GM21367 (cell line): ENCODE data around the gene ZNF609.
"Not testable (repeated sequence)": the region's sequence is repeated elsewhere in the genome, so short reads cannot be mapped to it uniquely, and the experiment has no call there.

Source experiments
- ATAC-seq: cut with Tn5 transposase; IDR thresholded peaks from one replicate; pipeline ENCODE4 v1.9.1; 2021; ENCODE audit not compliant: unreplicated experiment

Gene ZNF609

GRCh38 chr15:64617727-64618126, 157.3 kb downstream of the ZNF609 start:
- ATAC-seq = no peak

- no peak for ATAC-seq
Observed at GRCh38 chr15:64618138-64618537, 157.8 kb downstream of the ZNF609 start.

GRCh38 chr15:64618540-64618939, 158.2 kb downstream of the ZNF609 start:
- no peak for ATAC-seq

GRCh38 chr15:64619880-64620839, 159.8 kb downstream of the ZNF609 start:
- ATAC-seq = no peak

GRCh38 chr15:64621056-64621455, 160.7 kb downstream of the ZNF609 start:
- no peak for ATAC-seq

- ATAC-seq = peak; percentile 46
Observed at GRCh38 chr15:64622410-64623260, 162.3 kb downstream of the ZNF609 start.

GRCh38 chr15:64623347-64623996, 163.1 kb downstream of the ZNF609 start:
- ATAC-seq = no peak

GRCh38 chr15:64624242-64624641, 163.9 kb downstream of the ZNF609 start:
- no peak for ATAC-seq

GRCh38 chr15:64629063-64629462, 168.7 kb downstream of the ZNF609 start:
- ATAC-seq = no peak

GRCh38 chr15:64630396-64631107, 170.2 kb downstream of the ZNF609 start:
- no peak for ATAC-seq

GRCh38 chr15:64632639-64633038, 172.3 kb downstream of the ZNF609 start:
- ATAC-seq = not testable (repeated sequence)

GRCh38 chr15:64633332-64633731, 173.0 kb downstream of the ZNF609 start:
- no peak for ATAC-seq

GRCh38 chr15:64634027-64634426, 173.6 kb downstream of the ZNF609 start:
- ATAC-seq = peak; percentile 60

GRCh38 chr15:64634576-64635498, 174.5 kb downstream of the ZNF609 start:
- peak; percentile 46 for ATAC-seq

- no peak for ATAC-seq
Observed at GRCh38 chr15:64635499-64636495, 175.4 kb downstream of the ZNF609 start.

- no peak for ATAC-seq
Observed at GRCh38 chr15:64636556-64636955, 176.2 kb downstream of the ZNF609 start.

- ATAC-seq = no peak
Observed at GRCh38 chr15:64637412-64637811, 177.0 kb downstream of the ZNF609 start.

GRCh38 chr15:64639744-64640143, 179.4 kb downstream of the ZNF609 start:
- not testable (repeated sequence) for ATAC-seq
